Fibroblast of the conjunctiva (primary cell): ENCODE data around the gene FHOD3.
"Not testable (repeated sequence)": the region's sequence is repeated elsewhere in the genome, so short reads cannot be mapped to it uniquely, and the experiment has no call there.

Source experiments
- DNase-seq: peaks from one replicate; pipeline ENCODE4 v3.0.0-alpha.2; 2010; ENCODE audit warnings: low read depth

FHOD3 gene

GRCh38 chr18:36451454-36452251 is 154.1 kb downstream of the FHOD3 start:
- no peak for DNase-seq

GRCh38 chr18:36454245-36454644 is 156.7 kb downstream of the FHOD3 start:
- DNase-seq: no peak

- DNase-seq: no peak
These were observed 157.4 kb downstream of the FHOD3 start for GRCh38 chr18:36454848-36455458.

GRCh38 chr18:36455931-36456330 is 158.4 kb downstream of the FHOD3 start:
- DNase-seq: no peak

- no peak for DNase-seq
These were observed 159.1 kb downstream of the FHOD3 start for GRCh38 chr18:36456622-36457021.

GRCh38 chr18:36457683-36458082 is 160.2 kb downstream of the FHOD3 start:
- no peak for DNase-seq

- no peak for DNase-seq
These were observed 160.8 kb downstream of the FHOD3 start for GRCh38 chr18:36458306-36458705.

- no peak for DNase-seq
These were observed 161.7 kb downstream of the FHOD3 start for GRCh38 chr18:36459203-36459602.

- no peak for DNase-seq
These were observed 162.3 kb downstream of the FHOD3 start for GRCh38 chr18:36459786-36460185.

- no peak for DNase-seq
These were observed 162.9 kb downstream of the FHOD3 start for GRCh38 chr18:36460324-36460850.

- DNase-seq: no peak
These were observed 163.3 kb downstream of the FHOD3 start for GRCh38 chr18:36460854-36461253.

- DNase-seq: no peak
These were observed 164.1 kb downstream of the FHOD3 start for GRCh38 chr18:36461551-36461987.

- not testable (repeated sequence) for DNase-seq
These were observed 166.0 kb downstream of the FHOD3 start for GRCh38 chr18:36463516-36463915.

GRCh38 chr18:36464126-36464651 is 166.7 kb downstream of the FHOD3 start:
- DNase-seq: no peak

GRCh38 chr18:36465276-36465675 is 167.8 kb downstream of the FHOD3 start:
- DNase-seq: no peak

GRCh38 chr18:36465970-36466369 is 168.5 kb downstream of the FHOD3 start:
- no peak for DNase-seq

- DNase-seq: no peak
These were observed 170.1 kb downstream of the FHOD3 start for GRCh38 chr18:36467614-36468013.

GRCh38 chr18:36468161-36468560 is 170.6 kb downstream of the FHOD3 start:
- no peak for DNase-seq

GRCh38 chr18:36469461-36469860 is 171.9 kb downstream of the FHOD3 start:
- DNase-seq: no peak

- no peak for DNase-seq
These were observed 173.4 kb downstream of the FHOD3 start for GRCh38 chr18:36470896-36471295.

GRCh38 chr18:36471393-36471792 is 173.9 kb downstream of the FHOD3 start:
- DNase-seq: no peak

GRCh38 chr18:36476433-36476832 is 178.9 kb downstream of the FHOD3 start:
- DNase-seq: no peak

GRCh38 chr18:36477776-36478175 is 180.3 kb downstream of the FHOD3 start:
- no peak for DNase-seq
